PFSK-1 (cell line): ENCODE results near the gene RBMS3.

Source experiments
- FOXP2 ChIP-seq: optimal IDR thresholded peaks from 2 replicates; pipeline ENCODE3; 2011; ENCODE audit warnings: borderline replicate concordance, control low read depth, inconsistent platforms; ENCODE audit not compliant: insufficient read depth; ENCODE audit errors: extremely low read length, extremely low read depth
- POLR2AphosphoS5 ChIP-seq: IDR thresholded peaks from 2 replicates; pipeline ENCODE4 v1.6.1; 2012; ENCODE audit warnings: low read depth, mild to moderate bottlenecking, control low read depth, low read length, moderate library complexity
- SIN3A ChIP-seq: IDR thresholded peaks from 2 replicates; pipeline ENCODE4 v1.6.1; 2012; ENCODE audit warnings: mild to moderate bottlenecking, low read length, moderate library complexity, borderline replicate concordance; ENCODE audit not compliant: insufficient read depth
- TAF1 ChIP-seq: IDR thresholded peaks from 2 replicates; pipeline ENCODE4 v1.6.1; 2012; ENCODE audit warnings: low read length, control low read depth, borderline replicate concordance; ENCODE audit not compliant: insufficient read depth
- TF ChIP-seq, protein P1 (sequence below), 2 experiments: IDR thresholded peaks; 2 replicates each; pipeline versions ENCODE4 v1.6.1 to v1.8.0; 2011 to 2012; ENCODE audit warnings: low read depth in 2 of 2, low read length in 2 of 2, control low read depth in 1 of 2, inconsistent platforms in 1 of 2, mild to moderate bottlenecking in 1 of 2, moderate library complexity in 1 of 2; ENCODE audit not compliant: insufficient read depth in 1 of 2

The RBMS3 gene

DNA sequence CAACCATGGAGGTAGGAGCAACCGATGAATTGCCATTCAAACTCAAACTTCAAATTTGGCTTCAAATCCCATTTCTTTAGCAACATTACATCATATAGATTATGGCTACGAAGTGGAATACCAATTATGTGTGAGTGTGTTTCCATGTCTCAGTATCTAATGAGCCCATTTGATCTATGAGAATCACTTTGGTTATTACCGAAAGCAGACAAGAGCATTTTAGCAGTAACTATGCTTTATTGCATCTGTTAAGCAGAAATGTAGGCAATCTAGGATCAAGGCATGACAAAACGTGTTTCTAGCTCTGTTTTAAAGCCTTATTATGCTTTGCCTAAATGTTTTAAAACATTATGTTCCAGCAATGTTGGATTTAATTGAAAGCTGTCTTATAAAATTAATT, 743.6 kb downstream of the RBMS3 start:
- no peak for TF ChIP-seq FOXP2
- no peak for TF ChIP-seq SIN3A
- no peak for TF ChIP-seq TAF1
- no peak for TF ChIP-seq POLR2AphosphoS5
- TF ChIP-seq, protein P1, sequence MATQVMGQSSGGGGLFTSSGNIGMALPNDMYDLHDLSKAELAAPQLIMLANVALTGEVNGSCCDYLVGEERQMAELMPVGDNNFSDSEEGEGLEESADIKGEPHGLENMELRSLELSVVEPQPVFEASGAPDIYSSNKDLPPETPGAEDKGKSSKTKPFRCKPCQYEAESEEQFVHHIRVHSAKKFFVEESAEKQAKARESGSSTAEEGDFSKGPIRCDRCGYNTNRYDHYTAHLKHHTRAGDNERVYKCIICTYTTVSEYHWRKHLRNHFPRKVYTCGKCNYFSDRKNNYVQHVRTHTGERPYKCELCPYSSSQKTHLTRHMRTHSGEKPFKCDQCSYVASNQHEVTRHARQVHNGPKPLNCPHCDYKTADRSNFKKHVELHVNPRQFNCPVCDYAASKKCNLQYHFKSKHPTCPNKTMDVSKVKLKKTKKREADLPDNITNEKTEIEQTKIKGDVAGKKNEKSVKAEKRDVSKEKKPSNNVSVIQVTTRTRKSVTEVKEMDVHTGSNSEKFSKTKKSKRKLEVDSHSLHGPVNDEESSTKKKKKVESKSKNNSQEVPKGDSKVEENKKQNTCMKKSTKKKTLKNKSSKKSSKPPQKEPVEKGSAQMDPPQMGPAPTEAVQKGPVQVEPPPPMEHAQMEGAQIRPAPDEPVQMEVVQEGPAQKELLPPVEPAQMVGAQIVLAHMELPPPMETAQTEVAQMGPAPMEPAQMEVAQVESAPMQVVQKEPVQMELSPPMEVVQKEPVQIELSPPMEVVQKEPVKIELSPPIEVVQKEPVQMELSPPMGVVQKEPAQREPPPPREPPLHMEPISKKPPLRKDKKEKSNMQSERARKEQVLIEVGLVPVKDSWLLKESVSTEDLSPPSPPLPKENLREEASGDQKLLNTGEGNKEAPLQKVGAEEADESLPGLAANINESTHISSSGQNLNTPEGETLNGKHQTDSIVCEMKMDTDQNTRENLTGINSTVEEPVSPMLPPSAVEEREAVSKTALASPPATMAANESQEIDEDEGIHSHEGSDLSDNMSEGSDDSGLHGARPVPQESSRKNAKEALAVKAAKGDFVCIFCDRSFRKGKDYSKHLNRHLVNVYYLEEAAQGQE (IDR thresholded peaks at IDR 0.05; ENCODE audit: insufficient read depth in 1 of 2, low read depth in 2 of 2, low read length in 2 of 2), result no peak

DNA sequence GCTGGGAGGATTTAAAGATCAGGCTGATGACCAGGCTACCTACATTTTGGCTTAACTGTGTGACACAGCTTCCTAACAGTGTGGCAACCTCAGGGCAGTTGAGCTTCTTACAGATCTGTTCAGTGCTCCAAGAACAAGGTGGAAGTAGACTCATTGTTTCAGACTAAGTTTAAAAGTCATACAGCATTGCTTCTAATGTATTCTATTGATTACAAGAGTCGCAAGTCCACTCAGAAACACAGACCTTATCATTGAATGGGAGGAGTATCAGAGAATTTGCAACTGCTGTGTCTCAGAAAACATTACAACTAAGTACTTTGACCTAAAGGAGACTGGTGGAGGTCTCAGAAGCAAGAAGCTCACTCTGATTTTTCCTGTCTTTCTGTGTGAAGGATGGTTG, 746.0 kb downstream of the RBMS3 start:
- TF ChIP-seq FOXP2, result no peak
- TF ChIP-seq SIN3A, result no peak
- TF ChIP-seq POLR2AphosphoS5, result no peak

DNA sequence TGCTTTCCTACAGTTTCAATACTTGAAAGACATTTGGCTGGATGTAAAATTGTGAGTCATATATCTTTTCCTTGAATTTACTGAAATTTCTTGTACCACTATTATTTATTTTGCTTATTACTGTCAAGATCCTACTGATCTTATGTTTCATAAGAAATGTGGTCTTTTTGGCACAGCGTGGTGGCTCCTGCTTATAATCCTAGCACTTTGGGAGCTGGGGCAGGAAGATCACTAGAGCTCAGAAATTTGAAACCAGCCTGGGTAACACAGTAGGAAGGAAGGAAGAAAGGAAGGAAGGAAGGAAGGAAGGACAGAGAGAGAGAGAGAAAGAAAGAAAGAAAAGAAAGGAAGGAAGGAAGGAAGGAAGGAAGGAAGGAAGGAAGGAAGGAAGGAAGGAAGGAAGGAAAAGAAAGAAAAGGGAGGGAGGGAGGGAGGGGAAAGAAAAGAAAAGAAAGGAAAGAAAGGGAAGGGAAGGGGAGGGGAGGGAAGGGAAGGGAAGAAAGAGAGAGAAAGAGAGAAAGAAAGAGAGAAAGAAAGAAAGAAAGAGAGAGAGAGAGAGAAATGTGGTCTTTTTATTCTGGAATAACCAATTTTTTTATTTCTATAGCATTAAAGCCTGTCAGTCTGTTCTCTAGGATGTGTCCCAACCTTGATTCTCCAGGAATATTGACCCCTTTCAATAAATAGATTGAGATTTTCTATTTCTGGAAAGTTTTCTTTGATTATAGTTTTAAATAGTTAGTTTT, 753.5 kb downstream of the RBMS3 start:
- TF ChIP-seq TAF1 (no peak), SIN3A (no peak), FOXP2 (no peak), POLR2AphosphoS5 (no peak)

DNA sequence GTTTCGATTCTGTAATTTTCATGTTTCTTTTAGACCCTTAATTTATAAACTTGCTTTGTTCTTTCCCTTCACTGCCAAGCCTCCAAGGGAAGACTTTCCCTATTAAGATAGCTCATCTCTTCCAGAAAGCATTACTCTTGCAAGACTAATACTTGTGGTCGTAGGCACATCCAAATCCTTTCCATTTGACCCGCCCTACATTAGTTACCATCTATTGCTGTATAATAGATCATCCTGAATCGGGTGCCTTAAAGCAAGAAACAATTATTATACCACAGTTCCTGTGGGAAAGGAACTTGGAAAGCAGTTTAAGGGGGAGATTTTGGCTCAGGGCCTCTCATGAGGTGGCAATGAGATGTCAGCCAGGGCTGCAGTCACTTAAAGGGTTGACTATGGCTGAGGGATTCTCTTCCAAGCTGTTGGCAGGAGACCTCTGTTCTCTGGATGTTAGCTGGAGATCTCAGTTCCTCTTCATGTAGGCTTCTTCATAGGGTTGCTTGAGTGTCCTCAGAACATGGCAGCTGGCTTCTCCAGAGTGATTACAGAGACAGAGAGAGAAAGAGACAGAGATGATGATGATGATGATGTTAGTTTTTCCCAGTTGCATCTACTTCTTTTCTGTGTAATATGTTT, 755.2 kb downstream of the RBMS3 start:
- TF ChIP-seq POLR2AphosphoS5 (no peak), SIN3A (no peak), FOXP2 (no peak), TAF1 (no peak)
- TF ChIP-seq, protein P1 (IDR thresholded peaks at IDR 0.05; ENCODE audit: insufficient read depth in 1 of 2, low read depth in 2 of 2, low read length in 2 of 2), result no peak

GRCh38 chr3:30040126-30040525, 759.3 kb downstream of the RBMS3 start:
- no peak for TF ChIP-seq SIN3A

DNA sequence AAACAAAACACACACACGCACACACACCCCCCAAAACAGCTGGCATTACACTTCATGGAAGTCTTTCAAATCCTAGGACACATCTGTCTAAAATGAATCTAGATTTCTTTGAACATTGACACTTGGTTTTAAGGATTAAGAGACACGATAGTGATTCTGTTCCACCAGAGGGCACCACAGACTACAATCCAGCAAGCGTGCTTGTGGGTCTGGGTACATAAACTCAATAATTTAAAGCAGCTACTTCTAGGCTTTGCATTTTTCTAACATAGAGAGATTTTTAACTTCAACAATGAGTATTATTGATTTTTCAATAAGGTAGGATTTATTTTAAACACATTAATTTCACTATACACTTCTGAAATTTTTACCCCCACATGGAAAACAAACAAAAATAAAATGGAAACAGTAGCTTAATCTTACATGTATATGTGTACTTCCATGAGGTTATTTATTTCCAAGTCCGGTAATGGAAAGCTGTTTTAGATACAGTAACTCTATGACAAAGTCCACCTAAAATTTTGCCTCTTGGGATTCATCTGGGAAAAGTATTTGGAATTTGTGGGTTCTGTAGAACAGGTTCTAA, 761.5 kb downstream of the RBMS3 start:
- no peak for TF ChIP-seq SIN3A
- TF ChIP-seq, protein P1 (IDR thresholded peaks at IDR 0.05; ENCODE audit: insufficient read depth in 1 of 2, low read depth in 2 of 2, low read length in 2 of 2), result no peak
- TF ChIP-seq FOXP2, result no peak
- TF ChIP-seq POLR2AphosphoS5, result no peak
- TF ChIP-seq TAF1, result no peak
